Measurements from ENCODE around the gene FERMT2.

The FERMT2 gene

GRCh38 chr14:52878469-52878868 lies 72.4 kb downstream of the FERMT2 start:
- no peaks in the 10 kb centered on the region for H3K79me2 ChIP-seq (ENCODE audit: control insufficient read depth, low read length)
- H3K27ac ChIP-seq (ENCODE audit: low read depth, low read length), result no peak overlapping the region
- H3F3A ChIP-seq (ENCODE audit: control insufficient read depth, insufficient read depth), result no peaks in the 10 kb centered on the region
- no peaks in the 10 kb centered on the region for H3K4me1 ChIP-seq (ENCODE audit: control insufficient read depth, low read length)
- H4K20me1 ChIP-seq (ENCODE audit: control insufficient read depth, insufficient read depth, low read depth, low read length), result no peaks in the 10 kb centered on the region
- H3K9me2 ChIP-seq (replicated peaks; ENCODE audit: control insufficient read depth, low read length), result no peaks in the 10 kb centered on the region
- no peaks in the 10 kb centered on the region for H3K9me3 ChIP-seq (ENCODE audit: control insufficient read depth, insufficient read depth, low read length)
- no peaks in the 10 kb centered on the region for H3K36me3 ChIP-seq (ENCODE audit: control insufficient read depth, low read length)
- no peaks in the 10 kb centered on the region; the same call in 1 of the 2 replicates for H3K27me3 ChIP-seq (ENCODE audit: control insufficient read depth, low read length)
- H3K4me2 ChIP-seq (ENCODE audit: low read length), result no peak overlapping the region
- TF ChIP-seq CTCF (IDR thresholded peaks at IDR 0.05; ENCODE audit: low read depth, low read length, poor library complexity, severe bottlenecking), result no peak
- no peak overlapping the region for H3K4me3 ChIP-seq (ENCODE audit: low read length)

GRCh38 chr14:52877628-52878027 lies 73.2 kb downstream of the FERMT2 start:
- H3K36me3 ChIP-seq (ENCODE audit: control insufficient read depth, low read length), result no peaks in the 10 kb centered on the region
- no peaks in the 10 kb centered on the region for H3K79me2 ChIP-seq (ENCODE audit: control insufficient read depth, low read length)
- H3K4me1 ChIP-seq (ENCODE audit: control insufficient read depth, low read length), result no peaks in the 10 kb centered on the region
- H3K4me3 ChIP-seq (ENCODE audit: low read length), result no peak overlapping the region
- no peak for TF ChIP-seq CTCF (IDR thresholded peaks at IDR 0.05; ENCODE audit: low read depth, low read length, poor library complexity, severe bottlenecking)
- TF ChIP-seq EZH2phosphoT487 (IDR thresholded peaks at IDR 0.05; ENCODE audit: borderline replicate concordance, low read length), result no peak
- no peaks in the 10 kb centered on the region for H3F3A ChIP-seq (ENCODE audit: control insufficient read depth, insufficient read depth)
- no peak overlapping the region for H3K4me2 ChIP-seq (ENCODE audit: low read length)
- H3K9me3 ChIP-seq (ENCODE audit: control insufficient read depth, insufficient read depth, low read length), result no peaks in the 10 kb centered on the region
- H3K27ac ChIP-seq (ENCODE audit: low read depth, low read length), result no peak overlapping the region
- no peaks in the 10 kb centered on the region; the same call in 1 of the 2 replicates for H3K27me3 ChIP-seq (ENCODE audit: control insufficient read depth, low read length)
- no peaks in the 10 kb centered on the region for H4K20me1 ChIP-seq (ENCODE audit: control insufficient read depth, insufficient read depth, low read depth, low read length)
- no peaks in the 10 kb centered on the region for H3K9me2 ChIP-seq (replicated peaks; ENCODE audit: control insufficient read depth, low read length)

GRCh38 chr14:52876806-52877205 lies 74.0 kb downstream of the FERMT2 start:
- Histone ChIP-seq H3K4me2 (ENCODE audit: low read length) (no peak overlapping the region), H4K20me1 (ENCODE audit: control insufficient read depth, insufficient read depth, low read depth, low read length) (no peaks in the 10 kb centered on the region), H3K36me3 (ENCODE audit: control insufficient read depth, low read length) (no peaks in the 10 kb centered on the region), H3K9me2 (replicated peaks; ENCODE audit: control insufficient read depth, low read length) (no peaks in the 10 kb centered on the region), H3F3A (ENCODE audit: control insufficient read depth, insufficient read depth) (no peaks in the 10 kb centered on the region), H3K27ac (ENCODE audit: low read depth, low read length) (no peak overlapping the region), H3K4me1 (ENCODE audit: control insufficient read depth, low read length) (no peaks in the 10 kb centered on the region), H3K9me3 (ENCODE audit: control insufficient read depth, insufficient read depth, low read length) (no peaks in the 10 kb centered on the region), H3K79me2 (ENCODE audit: control insufficient read depth, low read length) (no peaks in the 10 kb centered on the region), H3K4me3 (ENCODE audit: low read length) (no peak overlapping the region), H3K27me3 (ENCODE audit: control insufficient read depth, low read length) (no peaks in the 10 kb centered on the region; the same call in 1 of the 2 replicates)
- TF ChIP-seq EZH2phosphoT487 (IDR thresholded peaks at IDR 0.05; ENCODE audit: borderline replicate concordance, low read length), result no peak
- TF ChIP-seq CTCF (IDR thresholded peaks at IDR 0.05; ENCODE audit: low read depth, low read length, poor library complexity, severe bottlenecking), result no peak

GRCh38 chr14:52876311-52876710 lies 74.5 kb downstream of the FERMT2 start:
- no peaks in the 10 kb centered on the region for H3K36me3 ChIP-seq (ENCODE audit: control insufficient read depth, low read length)
- no peaks in the 10 kb centered on the region for H3F3A ChIP-seq (ENCODE audit: control insufficient read depth, insufficient read depth)

More at GRCh38 chr14:52876311-52876710, 74.5 kb downstream of the FERMT2 start:
- no peaks in the 10 kb centered on the region for H3K79me2 ChIP-seq (ENCODE audit: control insufficient read depth, low read length)
- no peaks in the 10 kb centered on the region for H3K4me1 ChIP-seq (ENCODE audit: control insufficient read depth, low read length)
- no peaks in the 10 kb centered on the region; the same call in 1 of the 2 replicates for H3K27me3 ChIP-seq (ENCODE audit: control insufficient read depth, low read length)
- no peaks in the 10 kb centered on the region for H3K9me2 ChIP-seq (replicated peaks; ENCODE audit: control insufficient read depth, low read length)
- no peak overlapping the region for H3K4me3 ChIP-seq (ENCODE audit: low read length)
- no peak overlapping the region for H3K4me2 ChIP-seq (ENCODE audit: low read length)
- H4K20me1 ChIP-seq (ENCODE audit: control insufficient read depth, insufficient read depth, low read depth, low read length), result no peaks in the 10 kb centered on the region
- H3K27ac ChIP-seq (ENCODE audit: low read depth, low read length), result no peak overlapping the region
- no peak for TF ChIP-seq EZH2phosphoT487 (IDR thresholded peaks at IDR 0.05; ENCODE audit: borderline replicate concordance, low read length)
- TF ChIP-seq CTCF (IDR thresholded peaks at IDR 0.05; ENCODE audit: low read depth, low read length, poor library complexity, severe bottlenecking), result no peak
- H3K9me3 ChIP-seq (ENCODE audit: control insufficient read depth, insufficient read depth, low read length), result no peaks in the 10 kb centered on the region
